K562 (cell line): ENCODE measurements around the gene GTF2I. TPM values are rescaled to one million over a fixed set of nuclear protein-coding genes. Genes with fewer than 3 reads are reported as not detected.

Experiments
- ATAC-seq: fragments of 200-7000 bp; cut with Tn5 transposase; 3 replicates; pipeline ENCODE4 v1.9.1; 2020; ENCODE audit warnings: moderate library complexity
- BruUV-seq: library from RNA; stranded (reverse); fragments of 400-500 nt; replicated peaks from 2 replicates; lab custom pipeline; 2021; lab: Mats Ljungman, UMichigan
- CTCF ChIA-PET: fragments of 300-600 bp; formaldehyde crosslinking; extraction: SDS; loops from one replicate; lab custom pipeline; 2021; ENCODE audit warnings: low intra/inter-chr PET ratio; lab: Yijun Ruan, JAX
- POLR2A ChIA-PET: fragments of 300-600, 350-650 bp; sonication (Branson Sonifier 250); formaldehyde crosslinking; extraction: SDS; loops from one replicate; lab custom pipeline; 2021; ENCODE audit warnings: antibody characterized with exemption, inconsistent platforms; lab: Yijun Ruan, JAX
- DNase-seq, 4 experiments: peaks; one replicate each; pipeline versions ENCODE4 v3.0.0 to v3.0.0-alpha.2; 2011 to 2018; ENCODE audit warnings: low spot score in 3 of 4, mixed read lengths in 3 of 4; ENCODE audit errors: extremely low read depth in 1 of 4
- FAIRE-seq: peaks from 2 replicates; lab custom pipeline; 2011; peaks lifted over from hg19 to GRCh38; lab: Jason Lieb, UNC
- H2AFZ ChIP-seq: 2 replicates; pipeline ENCODE4 v1.6.0; 2011; ENCODE audit warnings: low read depth, low read length, control low read depth, inconsistent platforms
- H3K27ac ChIP-seq: fragments of 200-600 bp; 3 replicates; pipeline ENCODE4 v1.8.0; 2011; ENCODE audit warnings: low read depth, mild to moderate bottlenecking, control low read depth, inconsistent platforms, low read length, moderate library complexity, mixed read lengths; ENCODE audit errors: extremely low read depth
- H3K27me3 ChIP-seq, 2 experiments: fragments of 300-600 bp in 1 of 2; 2 replicates in 1 of 2; 3 replicates in 1 of 2; pipeline versions ENCODE4 v1.6.0 to v1.8.0; 2011; ENCODE audit warnings: inconsistent platforms in 2 of 2, low read length in 2 of 2, mild to moderate bottlenecking in 1 of 2, mixed read lengths in 1 of 2, moderate library complexity in 1 of 2; ENCODE audit not compliant: control insufficient read depth in 2 of 2, insufficient read depth in 2 of 2
- H3K36me3 ChIP-seq: fragments of 300-600 bp; 3 replicates; pipeline ENCODE4 v1.8.0; 2011; ENCODE audit warnings: mild to moderate bottlenecking, low read length, inconsistent platforms; ENCODE audit not compliant: control insufficient read depth, insufficient read depth
- H3K4me1 ChIP-seq, 2 experiments: fragments of 200-600 bp in 1 of 2; replicated peaks in 1 of 2; 2 replicates in 1 of 2; 3 replicates in 1 of 2; pipeline versions ENCODE4 v1.5.1 to v1.8.0; 2011; ENCODE audit warnings: inconsistent platforms in 2 of 2, low read length in 2 of 2, mild to moderate bottlenecking in 1 of 2, mixed read lengths in 1 of 2, moderate library complexity in 1 of 2; ENCODE audit not compliant: control insufficient read depth in 2 of 2, insufficient read depth in 2 of 2
- H3K4me2 ChIP-seq: 2 replicates; pipeline ENCODE4 v1.6.1; 2011; ENCODE audit warnings: low read length, control low read depth, inconsistent platforms, mixed read lengths; ENCODE audit not compliant: insufficient read depth
- H3K4me3 ChIP-seq: fragments of 200-600 bp; sonication (generic), shearing (Covaris generic); 2 replicates; pipeline ENCODE4 v1.5.1; 2016; ENCODE audit warnings: control low read depth, inconsistent platforms
- H3K79me2 ChIP-seq: fragments of 200-600 bp; 3 replicates; pipeline ENCODE4 v1.8.0; 2011; ENCODE audit warnings: low read length, inconsistent platforms; ENCODE audit not compliant: control insufficient read depth, insufficient read depth
- H3K9ac ChIP-seq, 2 experiments: 2 replicates each; pipeline versions ENCODE4 v1.6.0 to v1.6.1; 2011; ENCODE audit warnings: low read depth in 2 of 2, low read length in 2 of 2, control low read depth in 1 of 2, inconsistent platforms in 1 of 2, mild to moderate bottlenecking in 1 of 2, mixed read lengths in 1 of 2; ENCODE audit not compliant: insufficient read depth in 1 of 2
- H3K9me1 ChIP-seq: one replicate; pipeline ENCODE4 v1.6.0; 2011; ENCODE audit warnings: inconsistent platforms, mild to moderate bottlenecking, low read length, moderate library complexity; ENCODE audit not compliant: control insufficient read depth, insufficient read depth
- H3K9me3 ChIP-seq: replicated peaks from 2 replicates; pipeline ENCODE4 v1.5.1; 2011; ENCODE audit warnings: low read depth, low read length, inconsistent platforms; ENCODE audit not compliant: control insufficient read depth, insufficient read depth
- H4K20me1 ChIP-seq: replicated peaks from 2 replicates; pipeline ENCODE4 v1.6.1; 2011; ENCODE audit warnings: low read length, inconsistent platforms, mixed read lengths; ENCODE audit not compliant: control insufficient read depth, insufficient read depth
- MEF2D ChIP-seq: conservative IDR thresholded peaks from 2 replicates; pipeline ENCODE4 v1.6.1; 2016; ENCODE audit warnings: low read depth, missing genetic modification characterization, missing compliant biosample characterization
- NR3C1 ChIP-seq: sonication (generic); formaldehyde crosslinking; IDR thresholded peaks from 2 replicates; pipeline ENCODE4 v1.8.1; 2022; ENCODE audit warnings: missing genetic modification reagents
- OTX1 ChIP-seq: fragments of 450-650 bp; formaldehyde crosslinking; IDR thresholded peaks from 2 replicates; pipeline ENCODE4 v1.4.0; 2022; ENCODE audit warnings: mild to moderate bottlenecking
- in situ Hi-C: fragments of 300-500 bp; cut with MboI; formaldehyde crosslinking; loops from 4 replicates; pipeline ENCODE4 v1.15.0; 2018; ENCODE audit warnings: inconsistent platforms, mixed read lengths
- intact Hi-C: fragments of 100-400 bp; cut with micrococcal nuclease; formaldehyde crosslinking; loops from 2 replicates; pipeline ENCODE4 v1.14.2; 2022
- polyA plus RNA-seq, 8 experiments: library from polyadenylated mRNA; depleted of rRNA in 4 of 8; stranded (reverse) in 5 of 8; unstranded in 3 of 8; fragments of >200 nt; fragmentation: Nextera tagmentation in 2 of 8; fragmentation: Illumina TruSeq in 1 of 8; extraction: Ambion mirVana in 2 of 8; extraction: Trizol in 1 of 8; gene quantifications; 2 replicates each; pipeline versions ENCODE4 v1.2.1 to v1.2.3, GENCODE V29; 2011 to 2014; ENCODE audit warnings: inconsistent platforms in 1 of 8, missing spikeins in 1 of 8
- total RNA-seq, 7 experiments: library from RNA; depleted of rRNA in 6 of 7; stranded (reverse); fragments of >200 nt in 6 of 7; fragmentation: Illumina TruSeq in 2 of 7; extraction: Trizol in 2 of 7; gene quantifications; 2 replicates each; pipeline versions ENCODE4 v1.2.1 to v1.2.3, GENCODE V29; 2011 to 2021; ENCODE audit warnings: low replicate concordance in 1 of 7
- TF ChIP-seq, protein P1 (sequence below), 2 experiments: fragments of 450-650 bp in 1 of 2; sonication (generic) in 1 of 2; formaldehyde crosslinking in 1 of 2; IDR thresholded peaks; 2 replicates each; pipeline versions ENCODE4 v1.7.1 to v1.9.0; 2016 to 2022; ENCODE audit warnings: inconsistent platforms in 1 of 2, mild to moderate bottlenecking in 1 of 2, missing genetic modification reagents in 1 of 2
- TF ChIP-seq, protein P2 (sequence below): IDR thresholded peaks from 2 replicates; pipeline ENCODE4 v1.6.1; 2012; ENCODE audit warnings: low read depth, low read length, improper control_type of control experiment, borderline replicate concordance
- TF ChIP-seq, protein P3 (sequence below): sonication (generic); formaldehyde crosslinking; IDR thresholded peaks from 2 replicates; pipeline ENCODE4 v1.8.1; 2023; ENCODE audit warnings: missing genetic modification reagents, mild to moderate bottlenecking, borderline replicate concordance

The GTF2I gene
- total and polyA plus RNA-seq, 9 of the 15 experiments (the other 6 are each of a cell fraction or from before 2014, with no cell fraction given): 8.4 to 161 (median 90.0) TPM

DNA sequence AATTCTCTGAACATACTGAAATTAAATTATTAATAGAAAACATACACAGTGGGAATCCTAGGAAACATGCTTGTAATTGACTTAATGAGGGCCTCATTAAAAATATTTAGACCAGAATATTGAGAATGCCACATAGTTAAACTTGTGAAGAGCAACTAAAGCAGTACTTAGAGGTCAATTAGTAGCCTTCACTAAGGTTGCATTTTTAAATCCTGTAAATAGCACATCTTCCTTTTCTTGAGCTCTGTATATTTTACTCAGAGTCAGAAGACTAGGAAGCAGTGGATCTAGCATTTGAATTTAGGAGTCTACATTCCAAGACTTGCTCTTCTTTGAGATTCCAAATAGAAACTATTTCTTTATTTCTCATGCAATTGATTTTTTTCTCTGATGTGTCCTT lies 56.0 kb downstream of the GTF2I start:
- Histone ChIP-seq H4K20me1 (no peaks in the 10 kb centered on the region), H3K4me1 (no peaks in the 10 kb centered on the region), H3K9me1 (no peaks in the 10 kb centered on the region), H3K4me2 (no peak overlapping the region), H3K27me3 (no peaks in the 10 kb centered on the region), H3K4me3 (no peak overlapping the region), H3K9me3 (no peaks in the 10 kb centered on the region), H3K9ac (no peak overlapping the region), H3K27ac (no peak overlapping the region), H3K79me2 (no peaks in the 10 kb centered on the region), H2AFZ (no peak overlapping the region), H3K36me3 (peaks cover 84% of the 10 kb centered on the region; the same call in 2 of the 3 replicates)
- no peak for ATAC-seq
- intact Hi-C loops (loop anchor here (10.0 kb wide), 1 partner anchor 151 kb away; no protein-coding TSS in a partner anchor), in situ Hi-C loops (loop anchor here (25.0 kb wide), 2 partner anchors 149 to 499 kb away; partner anchors contain the start of gene GTF2IRD2)
- no TSS peak for BruUV-seq
- ChIA-PET POLR2A (no interaction called here), CTCF (no interaction called here)
- no peak for DNase-seq
- no peak for FAIRE-seq
- TF ChIP-seq MEF2D (tag): no peak
- no peak for TF ChIP-seq OTX1 (CRISPR knock-in tag)
- TF ChIP-seq NR3C1 (CRISPR knock-in tag): no peak
- TF ChIP-seq, protein P1, sequence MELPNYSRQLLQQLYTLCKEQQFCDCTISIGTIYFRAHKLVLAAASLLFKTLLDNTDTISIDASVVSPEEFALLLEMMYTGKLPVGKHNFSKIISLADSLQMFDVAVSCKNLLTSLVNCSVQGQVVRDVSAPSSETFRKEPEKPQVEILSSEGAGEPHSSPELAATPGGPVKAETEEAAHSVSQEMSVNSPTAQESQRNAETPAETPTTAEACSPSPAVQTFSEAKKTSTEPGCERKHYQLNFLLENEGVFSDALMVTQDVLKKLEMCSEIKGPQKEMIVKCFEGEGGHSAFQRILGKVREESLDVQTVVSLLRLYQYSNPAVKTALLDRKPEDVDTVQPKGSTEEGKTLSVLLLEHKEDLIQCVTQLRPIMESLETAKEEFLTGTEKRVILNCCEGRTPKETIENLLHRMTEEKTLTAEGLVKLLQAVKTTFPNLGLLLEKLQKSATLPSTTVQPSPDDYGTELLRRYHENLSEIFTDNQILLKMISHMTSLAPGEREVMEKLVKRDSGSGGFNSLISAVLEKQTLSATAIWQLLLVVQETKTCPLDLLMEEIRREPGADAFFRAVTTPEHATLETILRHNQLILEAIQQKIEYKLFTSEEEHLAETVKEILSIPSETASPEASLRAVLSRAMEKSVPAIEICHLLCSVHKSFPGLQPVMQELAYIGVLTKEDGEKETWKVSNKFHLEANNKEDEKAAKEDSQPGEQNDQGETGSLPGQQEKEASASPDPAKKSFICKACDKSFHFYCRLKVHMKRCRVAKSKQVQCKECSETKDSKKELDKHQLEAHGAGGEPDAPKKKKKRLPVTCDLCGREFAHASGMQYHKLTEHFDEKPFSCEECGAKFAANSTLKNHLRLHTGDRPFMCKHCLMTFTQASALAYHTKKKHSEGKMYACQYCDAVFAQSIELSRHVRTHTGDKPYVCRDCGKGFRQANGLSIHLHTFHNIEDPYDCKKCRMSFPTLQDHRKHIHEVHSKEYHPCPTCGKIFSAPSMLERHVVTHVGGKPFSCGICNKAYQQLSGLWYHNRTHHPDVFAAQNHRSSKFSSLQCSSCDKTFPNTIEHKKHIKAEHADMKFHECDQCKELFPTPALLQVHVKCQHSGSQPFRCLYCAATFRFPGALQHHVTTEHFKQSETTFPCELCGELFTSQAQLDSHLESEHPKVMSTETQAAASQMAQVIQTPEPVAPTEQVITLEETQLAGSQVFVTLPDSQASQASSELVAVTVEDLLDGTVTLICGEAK (IDR thresholded peaks at IDR 0.05): no peak
- TF ChIP-seq, protein P1 (CRISPR knock-in tag; IDR thresholded peaks at IDR 0.05): no peak
- TF ChIP-seq, protein P2, sequence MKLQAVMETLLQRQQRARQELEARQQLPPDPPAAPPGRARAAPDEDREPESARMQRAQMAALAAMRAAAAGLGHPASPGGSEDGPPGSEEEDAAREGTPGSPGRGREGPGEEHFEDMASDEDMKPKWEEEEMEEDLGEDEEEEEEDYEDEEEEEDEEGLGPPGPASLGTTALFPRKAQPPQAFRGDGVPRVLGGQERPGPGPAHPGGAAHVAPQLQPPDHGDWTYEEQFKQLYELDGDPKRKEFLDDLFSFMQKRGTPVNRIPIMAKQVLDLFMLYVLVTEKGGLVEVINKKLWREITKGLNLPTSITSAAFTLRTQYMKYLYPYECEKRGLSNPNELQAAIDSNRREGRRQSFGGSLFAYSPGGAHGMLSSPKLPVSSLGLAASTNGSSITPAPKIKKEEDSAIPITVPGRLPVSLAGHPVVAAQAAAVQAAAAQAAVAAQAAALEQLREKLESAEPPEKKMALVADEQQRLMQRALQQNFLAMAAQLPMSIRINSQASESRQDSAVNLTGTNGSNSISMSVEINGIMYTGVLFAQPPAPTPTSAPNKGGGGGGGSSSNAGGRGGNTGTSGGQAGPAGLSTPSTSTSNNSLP: no peak
- TF ChIP-seq, protein P3, sequence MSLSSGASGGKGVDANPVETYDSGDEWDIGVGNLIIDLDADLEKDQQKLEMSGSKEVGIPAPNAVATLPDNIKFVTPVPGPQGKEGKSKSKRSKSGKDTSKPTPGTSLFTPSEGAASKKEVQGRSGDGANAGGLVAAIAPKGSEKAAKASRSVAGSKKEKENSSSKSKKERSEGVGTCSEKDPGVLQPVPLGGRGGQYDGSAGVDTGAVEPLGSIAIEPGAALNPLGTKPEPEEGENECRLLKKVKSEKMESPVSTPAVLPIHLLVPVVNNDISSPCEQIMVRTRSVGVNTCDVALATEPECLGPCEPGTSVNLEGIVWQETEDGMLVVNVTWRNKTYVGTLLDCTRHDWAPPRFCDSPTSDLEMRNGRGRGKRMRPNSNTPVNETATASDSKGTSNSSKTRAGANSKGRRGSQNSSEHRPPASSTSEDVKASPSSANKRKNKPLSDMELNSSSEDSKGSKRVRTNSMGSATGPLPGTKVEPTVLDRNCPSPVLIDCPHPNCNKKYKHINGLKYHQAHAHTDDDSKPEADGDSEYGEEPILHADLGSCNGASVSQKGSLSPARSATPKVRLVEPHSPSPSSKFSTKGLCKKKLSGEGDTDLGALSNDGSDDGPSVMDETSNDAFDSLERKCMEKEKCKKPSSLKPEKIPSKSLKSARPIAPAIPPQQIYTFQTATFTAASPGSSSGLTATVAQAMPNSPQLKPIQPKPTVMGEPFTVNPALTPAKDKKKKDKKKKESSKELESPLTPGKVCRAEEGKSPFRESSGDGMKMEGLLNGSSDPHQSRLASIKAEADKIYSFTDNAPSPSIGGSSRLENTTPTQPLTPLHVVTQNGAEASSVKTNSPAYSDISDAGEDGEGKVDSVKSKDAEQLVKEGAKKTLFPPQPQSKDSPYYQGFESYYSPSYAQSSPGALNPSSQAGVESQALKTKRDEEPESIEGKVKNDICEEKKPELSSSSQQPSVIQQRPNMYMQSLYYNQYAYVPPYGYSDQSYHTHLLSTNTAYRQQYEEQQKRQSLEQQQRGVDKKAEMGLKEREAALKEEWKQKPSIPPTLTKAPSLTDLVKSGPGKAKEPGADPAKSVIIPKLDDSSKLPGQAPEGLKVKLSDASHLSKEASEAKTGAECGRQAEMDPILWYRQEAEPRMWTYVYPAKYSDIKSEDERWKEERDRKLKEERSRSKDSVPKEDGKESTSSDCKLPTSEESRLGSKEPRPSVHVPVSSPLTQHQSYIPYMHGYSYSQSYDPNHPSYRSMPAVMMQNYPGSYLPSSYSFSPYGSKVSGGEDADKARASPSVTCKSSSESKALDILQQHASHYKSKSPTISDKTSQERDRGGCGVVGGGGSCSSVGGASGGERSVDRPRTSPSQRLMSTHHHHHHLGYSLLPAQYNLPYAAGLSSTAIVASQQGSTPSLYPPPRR (CRISPR knock-in tag): no peak
